ENCODE results near the gene PDE7B. TPM values are rescaled to one million over a fixed set of nuclear protein-coding genes. Genes with fewer than 3 reads are reported as not detected.

PDE7B gene
- total and polyA plus RNA-seq, 9 of the 15 experiments (the other 6 are each of a cell fraction or from before 2014, with no cell fraction given) = 0.01 TPM; not detected in 8

GRCh38 chr6:136235233-136235564, 383.7 kb downstream of the PDE7B start (continued):
- TF ChIP-seq NFYB (IDR thresholded peaks at IDR 0.05; ENCODE audit: extremely low read depth, insufficient read length) (no peak), SUPT5H (IDR thresholded peaks at IDR 0.05) (no peak), HDGF (IDR thresholded peaks at IDR 0.05) (peak; percentile 2; the same call in 1 of the 2 replicates), ZC3H8 (IDR thresholded peaks at IDR 0.05) (no peak), GTF2F1 (IDR thresholded peaks at IDR 0.05; ENCODE audit: low read depth, low read length) (no peak), NCOA2 (IDR thresholded peaks at IDR 0.05; ENCODE audit: partially characterized antibody in 2 of 2) (no peak), TAF1 (IDR thresholded peaks at IDR 0.05; ENCODE audit: control insufficient read depth, extremely low read depth, insufficient read depth, low read length, severe bottlenecking) (no peak)
- TF ChIP-seq, protein P1, sequence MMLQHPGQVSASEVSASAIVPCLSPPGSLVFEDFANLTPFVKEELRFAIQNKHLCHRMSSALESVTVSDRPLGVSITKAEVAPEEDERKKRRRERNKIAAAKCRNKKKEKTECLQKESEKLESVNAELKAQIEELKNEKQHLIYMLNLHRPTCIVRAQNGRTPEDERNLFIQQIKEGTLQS (IDR thresholded peaks at IDR 0.05) = peak; percentile 69
- TF ChIP-seq, protein P1 (CRISPR knock-in tag; conservative IDR thresholded peaks at IDR 0.05) = no peak

GRCh38 chr6:136236466-136237293, 385.2 kb downstream of the PDE7B start:
- H3K4me2 ChIP-seq (ENCODE audit: insufficient read depth, low read length) = peak overlapping the region; percentile 41; the same call in 1 of the 2 replicates
- no peak overlapping the region for H3K4me3 ChIP-seq
- H3K4me1 ChIP-seq (replicated peaks in 1 of 2; ENCODE audit: control insufficient read depth in 2 of 2, insufficient read depth in 2 of 2, low read length in 2 of 2) = peaks cover 17 to 31% of the 10 kb centered on the region in 2 experiments
- peak; percentile 67 to 89 (median 70) for DNase-seq (ENCODE audit: extremely low read depth in 1 of 4, low spot score in 3 of 4)
- H3K36me3 ChIP-seq (ENCODE audit: control insufficient read depth, insufficient read depth, low read length) = peaks cover 66% of the 10 kb centered on the region
- WGBS (ENCODE audit: insufficient coverage, low coverage, missing lambda C conversion rate) = 10% methylated on average over 9 of the region's 9 CpGs
- H2AFZ ChIP-seq (ENCODE audit: low read depth, low read length) = peak overlapping the region; percentile 58
- POLR2A ChIA-PET = interaction anchor here (0.6 to 7.2 kb wide), 10 partner anchors 9 to 741 kb away, joined by 3 to 74 read pairs (median 6); partner anchors contain the start of genes BCLAF1 and MTFR2
- no peaks in the 10 kb centered on the region for H3K79me2 ChIP-seq (ENCODE audit: control insufficient read depth, insufficient read depth, low read length)
- in situ Hi-C loops (cut with MboI) = no loop called here
- CTCF ChIA-PET (ENCODE audit: low intra/inter-chr PET ratio) = no interaction called here
- intact Hi-C loops (cut with micrococcal nuclease) = loop anchor here (2.0 kb wide), 1 partner anchor 52 kb away; the partner anchor contains the start of gene BCLAF1
- ATAC-seq = peak; percentile 88
- peak overlapping the region in 1 of 2 experiments; percentile 39; a peak in 2 of 4 replicates for H3K9ac ChIP-seq (ENCODE audit: insufficient read depth in 1 of 2, low read depth in 2 of 2, low read length in 2 of 2)
- H3K27me3 ChIP-seq (ENCODE audit: control insufficient read depth in 2 of 2, insufficient read depth in 2 of 2, low read length in 2 of 2) = no peaks in the 10 kb centered on the region
- H3K27ac ChIP-seq (ENCODE audit: extremely low read depth, low read depth, low read length) = peak overlapping the region; percentile 57
- FAIRE-seq = peak; percentile 51
- no peaks in the 10 kb centered on the region for H3K9me1 ChIP-seq (ENCODE audit: control insufficient read depth, insufficient read depth, low read length)
- BruUV-seq (replicated peaks) = no TSS peak
- H3K9me3 ChIP-seq (replicated peaks; ENCODE audit: control insufficient read depth, insufficient read depth, low read depth, low read length) = no peaks in the 10 kb centered on the region
- H4K20me1 ChIP-seq (replicated peaks; ENCODE audit: control insufficient read depth, insufficient read depth, low read length) = no peaks in the 10 kb centered on the region; the same call in 1 of the 2 replicates
- TF ChIP-seq PML (IDR thresholded peaks at IDR 0.05; ENCODE audit: low read length) (peak; percentile 86), ARID4B (CRISPR knock-in tag; IDR thresholded peaks at IDR 0.05) (no peak), NFE2L1 (tag; IDR thresholded peaks at IDR 0.05; ENCODE audit: borderline replicate concordance, low read depth) (no peak), TAF1 (IDR thresholded peaks at IDR 0.05; ENCODE audit: control insufficient read depth, extremely low read depth, insufficient read depth, low read length, severe bottlenecking) (no peak), PTTG1 (tag; IDR thresholded peaks at IDR 0.05; ENCODE audit: low read depth) (no peak), KDM4B (IDR thresholded peaks at IDR 0.05; ENCODE audit: borderline replicate concordance in 2 of 2, low read depth in 1 of 2) (no peak), ZNF316 (IDR thresholded peaks at IDR 0.05) (no peak)
